CD14-positive monocyte (primary cell): ENCODE measurements around the gene ALDH5A1. TPM values are rescaled to one million over a fixed set of nuclear protein-coding genes. Genes with fewer than 3 reads are reported as not detected.

Experiments used
- DNase-seq, 3 donors: peaks; one replicate each; pipeline ENCODE4 v3.0.0-alpha.2; 2011 to 2022
- H2AFZ ChIP-seq: 2 replicates; pipeline ENCODE4 v1.6.0; 2012; ENCODE audit warnings: mild to moderate bottlenecking, low read depth, low read length, inconsistent platforms; ENCODE audit not compliant: insufficient read depth, poor library complexity, severe bottlenecking
- H3K27ac ChIP-seq, 2 donors: 1 replicate in 1 of 2; 2 replicates in 1 of 2; pipeline ENCODE4 v1.5.1; 2012 to 2013; ENCODE audit warnings: low read length in 2 of 2, control low read depth in 1 of 2, inconsistent platforms in 1 of 2, low read depth in 1 of 2, mild to moderate bottlenecking in 1 of 2
- H3K27me3 ChIP-seq, 2 donors: one replicate each; pipeline versions ENCODE4 v1.6.0 to v1.6.1; 2011 to 2013; ENCODE audit warnings: low read length in 2 of 2; ENCODE audit not compliant: control insufficient read depth in 2 of 2, insufficient read depth in 2 of 2
- H3K36me3 ChIP-seq, 2 donors: replicated peaks in 1 of 2; 1 replicate in 1 of 2; 2 replicates in 1 of 2; pipeline versions ENCODE4 v1.5.1 to v1.6.1; 2012 to 2013; ENCODE audit warnings: low read length in 2 of 2, control low read depth in 1 of 2, inconsistent platforms in 1 of 2, mild to moderate bottlenecking in 1 of 2; ENCODE audit not compliant: insufficient read depth in 2 of 2, control insufficient read depth in 1 of 2
- H3K4me1 ChIP-seq, 2 donors: 1 replicate in 1 of 2; 2 replicates in 1 of 2; pipeline versions ENCODE4 v1.5.1 to v1.6.1; 2012 to 2013; ENCODE audit warnings: low read length in 2 of 2, control low read depth in 1 of 2, inconsistent platforms in 1 of 2, mild to moderate bottlenecking in 1 of 2, moderate library complexity in 1 of 2; ENCODE audit not compliant: insufficient read depth in 2 of 2, control insufficient read depth in 1 of 2
- H3K4me2 ChIP-seq: replicated peaks from 2 replicates; pipeline ENCODE3; 2012; ENCODE audit warnings: low read length, moderate library complexity, mild to moderate bottlenecking; ENCODE audit not compliant: poor library complexity, severe bottlenecking; ENCODE audit errors: extremely low read depth
- H3K4me3 ChIP-seq, 3 experiments: fragments of 200-600 bp in 1 of 3; sonication (generic) in 1 of 3; replicated peaks in 1 of 3; 1 replicate in 2 of 3; 2 replicates in 1 of 3; pipeline ENCODE4 v1.5.1; 2011 to 2013; ENCODE audit warnings: low read length in 3 of 3, mild to moderate bottlenecking in 3 of 3, control low read depth in 2 of 3, low read depth in 2 of 3, inconsistent platforms in 1 of 3, moderate library complexity in 1 of 3
- H3K79me2 ChIP-seq: 2 replicates; pipeline ENCODE4 v1.6.0; 2012; ENCODE audit warnings: mild to moderate bottlenecking, control low read depth, inconsistent platforms, low read length, moderate library complexity; ENCODE audit not compliant: insufficient read depth
- H3K9ac ChIP-seq: 2 replicates; pipeline ENCODE4 v1.6.0; 2017; ENCODE audit warnings: low read length, mild to moderate bottlenecking; ENCODE audit not compliant: insufficient read depth, poor library complexity, severe bottlenecking
- H3K9me3 ChIP-seq, 2 donors: replicated peaks in 1 of 2; 1 replicate in 1 of 2; 2 replicates in 1 of 2; pipeline versions ENCODE4 v1.5.1 to v1.6.1; 2012 to 2013; ENCODE audit warnings: low read length in 2 of 2, control low read depth in 1 of 2; ENCODE audit not compliant: control insufficient read depth in 1 of 2, insufficient read depth in 1 of 2
- H4K20me1 ChIP-seq: 2 replicates; pipeline ENCODE4 v1.6.0; 2012; ENCODE audit warnings: mild to moderate bottlenecking, low read length, control low read depth, moderate library complexity; ENCODE audit not compliant: insufficient read depth
- H3K27ac Mint-ChIP-seq, 7 donors: one replicate each; pipeline ENCODE4 v1.8.0; 2020; ENCODE audit warnings: mild to moderate bottlenecking in 7 of 7, mixed read lengths in 7 of 7, moderate library complexity in 6 of 7, inconsistent platforms in 2 of 7
- H3K27me3 Mint-ChIP-seq, 3 donors: one replicate each; pipeline ENCODE4 v1.8.0; 2021 to 2022; ENCODE audit warnings: low read depth in 3 of 3, mild to moderate bottlenecking in 3 of 3, mixed read lengths in 3 of 3, moderate library complexity in 3 of 3, inconsistent platforms in 1 of 3
- H3K36me3 Mint-ChIP-seq, 2 donors: one replicate each; pipeline ENCODE4 v1.8.0; 2020; ENCODE audit warnings: mixed read lengths in 2 of 2, inconsistent platforms in 1 of 2, mild to moderate bottlenecking in 1 of 2
- H3K4me1 Mint-ChIP-seq: one replicate; pipeline ENCODE4 v1.8.0; 2020; ENCODE audit warnings: mild to moderate bottlenecking, mixed read lengths
- H3K4me3 Mint-ChIP-seq, 2 donors: one replicate each; pipeline ENCODE4 v1.8.0; 2020; ENCODE audit warnings: mild to moderate bottlenecking in 2 of 2, mixed read lengths in 2 of 2, moderate library complexity in 1 of 2
- H3K9me3 Mint-ChIP-seq, 7 donors: one replicate each; pipeline ENCODE4 v1.8.0; 2020 to 2022; ENCODE audit warnings: mixed read lengths in 7 of 7, mild to moderate bottlenecking in 6 of 7, moderate library complexity in 6 of 7, inconsistent platforms in 2 of 7
- WGBS: methylation state at CpG from one replicate; pipeline ENCODE4 v1.1.5; 2013; ENCODE audit warnings: missing lambda C conversion rate; ENCODE audit not compliant: insufficient coverage; 5-methylcytosine and 5-hydroxymethylcytosine counted together
- intact Hi-C, 2 donors: fragments of 100-400 bp; cut with micrococcal nuclease; formaldehyde crosslinking; loops; one replicate each; pipeline versions ENCODE4 v1.15.0 to v1.15.1; 2023
- polyA plus RNA-seq, 3 donors: library from polyadenylated mRNA; depleted of rRNA in 1 of 3; unstranded in 2 of 3; stranded (reverse) in 1 of 3; fragments of 300-500 nt in 2 of 3; fragments of >200 nt in 1 of 3; fragmentation: Illumina TruSeq in 2 of 3; gene quantifications; 1 replicate in 2 of 3; 2 replicates in 1 of 3; pipeline ENCODE4 v1.2.3, GENCODE V29; 2012 to 2021
- TF ChIP-seq, protein P1 (sequence below): fragments of 200-600 bp; IDR thresholded peaks from one replicate; pipeline ENCODE4 v1.8.0; 2022; ENCODE audit warnings: antibody characterized with exemption, mild to moderate bottlenecking

ALDH5A1 gene
- polyA plus RNA-seq, 3 donors, result 0.04 to 0.33 (median 0.17) TPM

DNA sequence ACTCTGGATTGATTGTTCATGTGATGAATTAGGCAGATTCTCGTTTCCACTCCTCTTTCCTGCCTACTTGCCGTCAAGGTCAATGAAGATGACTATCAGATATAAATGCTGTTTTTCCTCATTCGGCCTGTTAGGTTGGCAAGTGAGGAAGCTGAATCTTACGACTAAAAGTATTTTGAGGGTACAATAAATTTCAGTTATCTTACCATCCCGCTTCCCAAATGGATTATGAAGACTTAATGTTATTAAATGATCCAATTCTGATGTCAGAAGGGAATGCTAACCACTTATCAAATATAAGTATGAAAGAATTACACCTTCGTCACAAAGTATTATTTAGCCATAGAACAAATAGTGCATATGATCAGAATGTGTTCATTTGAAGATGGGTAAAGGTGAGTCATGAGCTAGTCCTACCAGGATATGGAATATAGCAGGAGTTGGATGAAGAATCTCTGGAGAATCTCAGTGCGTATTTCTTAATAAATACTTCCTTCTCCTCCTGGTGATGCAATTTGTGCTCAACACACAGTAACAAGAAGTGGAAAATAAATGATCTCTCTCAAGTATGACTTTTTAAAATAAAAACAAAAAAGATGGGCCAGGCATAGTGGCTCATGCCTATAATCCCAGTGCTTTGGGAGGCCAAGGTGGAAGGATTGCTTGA lies 10.0 kb upstream of the ALDH5A1 start:
- intact Hi-C loops, result no loop called here
- no CpG with 5 or more reads among the region's 7 CpGs for WGBS
- no peak overlapping the region for H3K27ac ChIP-seq
- TF ChIP-seq, protein P1, sequence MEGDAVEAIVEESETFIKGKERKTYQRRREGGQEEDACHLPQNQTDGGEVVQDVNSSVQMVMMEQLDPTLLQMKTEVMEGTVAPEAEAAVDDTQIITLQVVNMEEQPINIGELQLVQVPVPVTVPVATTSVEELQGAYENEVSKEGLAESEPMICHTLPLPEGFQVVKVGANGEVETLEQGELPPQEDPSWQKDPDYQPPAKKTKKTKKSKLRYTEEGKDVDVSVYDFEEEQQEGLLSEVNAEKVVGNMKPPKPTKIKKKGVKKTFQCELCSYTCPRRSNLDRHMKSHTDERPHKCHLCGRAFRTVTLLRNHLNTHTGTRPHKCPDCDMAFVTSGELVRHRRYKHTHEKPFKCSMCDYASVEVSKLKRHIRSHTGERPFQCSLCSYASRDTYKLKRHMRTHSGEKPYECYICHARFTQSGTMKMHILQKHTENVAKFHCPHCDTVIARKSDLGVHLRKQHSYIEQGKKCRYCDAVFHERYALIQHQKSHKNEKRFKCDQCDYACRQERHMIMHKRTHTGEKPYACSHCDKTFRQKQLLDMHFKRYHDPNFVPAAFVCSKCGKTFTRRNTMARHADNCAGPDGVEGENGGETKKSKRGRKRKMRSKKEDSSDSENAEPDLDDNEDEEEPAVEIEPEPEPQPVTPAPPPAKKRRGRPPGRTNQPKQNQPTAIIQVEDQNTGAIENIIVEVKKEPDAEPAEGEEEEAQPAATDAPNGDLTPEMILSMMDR, result no peak
- H3K9me3 Mint-ChIP-seq, result peaks cover 0 to 3% (median 0%) of the 10 kb centered on the region in 7 donors
- no peaks in the 10 kb centered on the region for H3K9me3 ChIP-seq
- no peak overlapping the region for H3K4me3 Mint-ChIP-seq
- no peaks in the 10 kb centered on the region for H3K79me2 ChIP-seq
- no peaks in the 10 kb centered on the region for H4K20me1 ChIP-seq
- H3K4me2 ChIP-seq, result no peak overlapping the region
- peaks cover 5% of the 10 kb centered on the region for H3K4me1 Mint-ChIP-seq
- DNase-seq, result no peak
- no peak overlapping the region for H3K4me3 ChIP-seq
- no peaks in the 10 kb centered on the region for H3K4me1 ChIP-seq
- no peak overlapping the region for H3K27ac Mint-ChIP-seq
- no peak overlapping the region for H3K9ac ChIP-seq
- no peaks in the 10 kb centered on the region for H3K27me3 ChIP-seq
- H3K36me3 Mint-ChIP-seq, result no peaks in the 10 kb centered on the region
- no peaks in the 10 kb centered on the region for H3K27me3 Mint-ChIP-seq
- no peak overlapping the region for H2AFZ ChIP-seq
- H3K36me3 ChIP-seq, result no peaks in the 10 kb centered on the region

DNA sequence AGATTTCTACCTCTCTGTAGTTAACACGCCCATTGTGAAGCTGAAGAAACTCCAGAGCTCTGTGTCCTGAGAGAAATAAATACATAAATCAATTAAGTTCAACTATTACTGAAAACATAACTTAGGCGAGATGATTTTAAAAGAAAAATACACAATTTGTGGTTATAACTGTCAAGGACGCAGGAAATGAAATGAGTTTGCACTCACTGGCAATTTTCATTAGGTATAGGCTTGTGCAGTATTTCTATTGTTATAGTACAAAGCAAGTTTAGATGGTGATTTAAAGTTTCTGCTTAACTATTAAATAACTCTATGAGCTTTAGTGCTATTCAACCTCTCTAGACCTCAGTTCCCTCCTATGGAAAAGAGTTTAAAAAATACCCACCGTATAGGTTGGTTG lies 8.7 kb upstream of the ALDH5A1 start:
- Histone ChIP-seq H3K9me3 (no peaks in the 10 kb centered on the region), H3K4me2 (no peak overlapping the region), H3K9ac (no peak overlapping the region), H3K4me3 (no peak overlapping the region), H3K79me2 (no peaks in the 10 kb centered on the region), H3K27me3 (no peaks in the 10 kb centered on the region), H3K4me1 (no peaks in the 10 kb centered on the region), H4K20me1 (no peaks in the 10 kb centered on the region), H3K36me3 (no peaks in the 10 kb centered on the region), H2AFZ (no peak overlapping the region), H3K27ac (no peak overlapping the region)
- WGBS, result no CpG with 5 or more reads among the region's 4 CpGs
- intact Hi-C loops, result no loop called here
- H3K36me3 Mint-ChIP-seq, result no peaks in the 10 kb centered on the region
- no peak for DNase-seq
- H3K27ac Mint-ChIP-seq, result peak overlapping the region in 1 of 7 donors; percentile 81
- H3K27me3 Mint-ChIP-seq, result no peaks in the 10 kb centered on the region
- no peak overlapping the region for H3K4me3 Mint-ChIP-seq
- TF ChIP-seq, protein P1, result no peak
- peaks cover 8% of the 10 kb centered on the region for H3K4me1 Mint-ChIP-seq
- H3K9me3 Mint-ChIP-seq, result peaks cover 0 to 3% (median 0%) of the 10 kb centered on the region in 7 donors
